Tibial artery (tissue), 4 donors: ENCODE measurements around the gene SNCB.

ENCODE experiments used
- DNase-seq, 2 donors: peaks; one replicate each; pipeline ENCODE4 v3.0.0-alpha.2; 2019
- H3K27ac ChIP-seq, 2 donors: fragments of 200-600 bp; sonication (generic) in 1 of 2; 1 replicate in 1 of 2; 2 replicates in 1 of 2; pipeline ENCODE4 v1.5.1; 2018 to 2019; ENCODE audit warnings: mild to moderate bottlenecking in 1 of 2
- H3K27me3 ChIP-seq, 2 donors: fragments of 200-600 bp; sonication (generic) in 1 of 2; one replicate each; pipeline versions ENCODE4 v1.5.1 to v1.6.0; 2016 to 2019
- H3K36me3 ChIP-seq, 3 donors: fragments of 200-600 bp; sonication (generic) in 2 of 3; one replicate each; pipeline ENCODE4 v1.5.1; 2016 to 2019; ENCODE audit warnings: mild to moderate bottlenecking in 2 of 3
- H3K4me1 ChIP-seq, 4 donors: fragments of 200-600 bp; sonication (generic) in 2 of 4; 1 replicate in 3 of 4; 2 replicates in 1 of 4; pipeline ENCODE4 v1.5.1; 2016 to 2019
- H3K4me3 ChIP-seq, 2 donors: fragments of 200-600 bp; sonication (generic) in 1 of 2; 1 replicate in 1 of 2; 2 replicates in 1 of 2; pipeline ENCODE4 v1.5.1; 2018 to 2019; ENCODE audit warnings: mild to moderate bottlenecking in 2 of 2
- H3K9me3 ChIP-seq, 3 donors: fragments of 200-600 bp; sonication (generic) in 1 of 3; one replicate each; pipeline ENCODE4 v1.5.1; 2016 to 2019
- CTCF ChIP-seq, 2 experiments: fragments of 200-600 bp in 1 of 2; fragments of 450-650 bp in 1 of 2; IDR thresholded peaks; one replicate each; pipeline ENCODE4 v1.5.1; 2017 to 2019; ENCODE audit warnings: antibody characterized with exemption in 2 of 2, mild to moderate bottlenecking in 1 of 2, moderate library complexity in 1 of 2
- intact Hi-C: fragments of 100-400 bp; cut with DNase I; formaldehyde crosslinking; loops from one replicate; pipeline ENCODE4 v1.15.0; 2023; ENCODE audit warnings: low total_unique reads

The SNCB gene

GRCh38 chr5:176675676-176676360 lies 45.5 kb upstream of the SNCB start:
- no peak overlapping the region for H3K27ac ChIP-seq
- peaks cover 0 to 7% (median 0%) of the 10 kb centered on the region in 4 donors for H3K4me1 ChIP-seq
- H3K36me3 ChIP-seq: no peaks in the 10 kb centered on the region
- DNase-seq: no peak
- intact Hi-C loops: no loop called here
- no peaks in the 10 kb centered on the region for H3K9me3 ChIP-seq
- TF ChIP-seq CTCF (IDR thresholded peaks at IDR 0.05): peak in 1 of 2 experiments; percentile 7
- peaks cover 0 to 61% of the 10 kb centered on the region in 2 donors for H3K27me3 ChIP-seq
- H3K4me3 ChIP-seq: no peak overlapping the region

GRCh38 chr5:176674799-176675198 lies 44.5 kb upstream of the SNCB start:
- Histone ChIP-seq H3K4me3 (no peak overlapping the region), H3K27me3 (peaks cover 0 to 61% of the 10 kb centered on the region in 2 donors), H3K4me1 (peaks cover 0 to under 1% (median 0%) of the 10 kb centered on the region in 4 donors), H3K36me3 (no peaks in the 10 kb centered on the region), H3K27ac (no peak overlapping the region), H3K9me3 (no peaks in the 10 kb centered on the region)
- intact Hi-C loops: no loop called here
- TF ChIP-seq CTCF (IDR thresholded peaks at IDR 0.05): no peak
- no peak for DNase-seq

GRCh38 chr5:176673651-176674583 lies 43.6 kb upstream of the SNCB start:
- Histone ChIP-seq H3K27ac (no peak overlapping the region), H3K36me3 (no peaks in the 10 kb centered on the region), H3K4me1 (no peaks in the 10 kb centered on the region), H3K4me3 (no peak overlapping the region), H3K9me3 (no peaks in the 10 kb centered on the region), H3K27me3 (peaks cover 0 to 57% of the 10 kb centered on the region in 2 donors)
- TF ChIP-seq CTCF (IDR thresholded peaks at IDR 0.05): no peak
- intact Hi-C loops: no loop called here
- no peak for DNase-seq

GRCh38 chr5:176671890-176672747 lies 41.8 kb upstream of the SNCB start:
- Histone ChIP-seq H3K4me3 (no peak overlapping the region), H3K27me3 (peaks cover 0 to 43% of the 10 kb centered on the region in 2 donors), H3K9me3 (no peaks in the 10 kb centered on the region), H3K27ac (no peak overlapping the region), H3K36me3 (no peaks in the 10 kb centered on the region), H3K4me1 (no peaks in the 10 kb centered on the region)
- TF ChIP-seq CTCF (IDR thresholded peaks at IDR 0.05): no peak
- DNase-seq: no peak
- intact Hi-C loops: no loop called here

GRCh38 chr5:176671399-176671798 lies 41.1 kb upstream of the SNCB start:
- Histone ChIP-seq H3K9me3 (no peaks in the 10 kb centered on the region), H3K27me3 (peaks cover 0 to 42% of the 10 kb centered on the region in 2 donors), H3K4me1 (no peaks in the 10 kb centered on the region), H3K27ac (no peak overlapping the region), H3K36me3 (no peaks in the 10 kb centered on the region), H3K4me3 (no peak overlapping the region)
- no peak for DNase-seq
- TF ChIP-seq CTCF (IDR thresholded peaks at IDR 0.05): no peak
- intact Hi-C loops: no loop called here
